Measurements from ENCODE around the gene PSME2.

PSME2 gene

DNA sequence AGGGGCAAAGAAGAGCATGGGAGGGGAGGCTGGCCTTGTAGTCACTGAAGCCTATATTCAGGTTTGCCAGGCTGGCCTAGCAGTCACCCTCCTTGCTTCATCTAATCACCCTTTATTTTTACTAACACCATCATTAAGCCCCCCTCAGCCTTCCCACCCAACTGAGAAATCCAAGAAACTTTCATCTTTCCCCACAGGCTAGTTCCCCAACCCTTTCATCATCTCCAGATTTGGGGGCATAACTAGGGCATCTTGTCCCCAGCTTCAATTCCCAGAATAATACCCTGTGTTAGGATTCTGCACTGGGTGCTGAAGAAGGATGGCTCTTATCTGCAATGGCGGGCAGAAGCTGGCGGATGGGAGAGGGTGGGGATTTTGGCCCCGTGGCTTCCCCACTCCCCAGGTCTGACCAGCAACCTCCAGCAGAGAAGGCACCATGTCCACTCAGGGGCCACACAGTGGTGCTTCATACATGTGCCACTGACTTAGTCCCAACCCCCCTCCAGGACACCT, 45.4 kb downstream of the PSME2 start:
- no peak for DNase-seq
- no peaks in the 10 kb centered on the region for H3K4me1 ChIP-seq (ENCODE audit: control insufficient read depth, insufficient read depth, low read length, poor library complexity, severe bottlenecking)
- no peak overlapping the region for H3K4me3 ChIP-seq (ENCODE audit: insufficient read depth, low read depth, low read length, poor library complexity, severe bottlenecking)
- no peak overlapping the region for H3K27ac ChIP-seq (ENCODE audit: insufficient read depth, low read length, poor library complexity, severe bottlenecking)
- no peaks in the 10 kb centered on the region for H3K9me3 ChIP-seq (ENCODE audit: control insufficient read depth, low read length)
- peaks cover 31% of the 10 kb centered on the region for H3K36me3 ChIP-seq (ENCODE audit: control insufficient read depth, insufficient read depth, low read length)
- no peaks in the 10 kb centered on the region for H3K27me3 ChIP-seq (replicated peaks; ENCODE audit: control insufficient read depth, insufficient read depth, low read length, poor library complexity, severe bottlenecking)

DNA sequence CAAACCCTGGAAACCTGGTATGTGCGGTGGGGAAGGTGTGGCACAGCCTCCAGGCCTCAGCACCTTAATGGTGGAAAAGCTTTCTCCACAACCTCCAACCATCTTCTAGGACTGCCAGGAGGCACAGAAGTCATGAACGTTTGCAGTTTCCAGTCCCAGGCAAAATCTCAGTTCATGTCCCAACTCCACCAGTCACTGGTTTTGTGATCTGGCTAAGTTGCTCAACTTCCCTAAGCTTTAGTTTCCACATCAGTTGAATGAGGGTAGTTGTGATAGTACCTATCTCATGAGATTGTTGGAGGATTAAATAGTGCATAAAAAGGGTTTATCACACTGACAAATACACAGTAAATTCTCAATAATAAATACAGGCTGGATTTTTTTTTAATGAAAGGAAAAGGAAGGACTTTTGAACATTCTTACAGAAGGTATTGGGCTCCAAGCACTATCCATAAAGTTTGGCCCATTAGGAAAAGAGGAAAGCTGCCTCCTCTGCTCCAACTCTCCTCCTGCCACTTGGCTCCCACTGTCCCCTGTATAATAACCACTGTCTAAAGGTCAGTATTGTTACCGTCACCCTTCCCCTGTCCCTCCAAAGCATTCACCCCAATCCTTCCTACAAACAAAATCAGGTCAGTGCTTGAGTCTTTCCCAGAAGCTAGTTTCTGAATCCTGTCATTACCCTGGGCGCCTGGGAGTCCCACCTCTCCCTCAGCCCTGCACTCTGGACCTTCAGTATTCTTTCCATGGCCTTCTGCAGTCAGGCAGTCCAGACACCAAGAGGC, 46.0 kb downstream of the PSME2 start:
- no peak overlapping the region for H3K27ac ChIP-seq (ENCODE audit: insufficient read depth, low read length, poor library complexity, severe bottlenecking)
- no peaks in the 10 kb centered on the region for H3K9me3 ChIP-seq (ENCODE audit: control insufficient read depth, low read length)
- H3K4me1 ChIP-seq (ENCODE audit: control insufficient read depth, insufficient read depth, low read length, poor library complexity, severe bottlenecking): no peaks in the 10 kb centered on the region
- DNase-seq: no peak
- peaks cover 31% of the 10 kb centered on the region for H3K36me3 ChIP-seq (ENCODE audit: control insufficient read depth, insufficient read depth, low read length)
- H3K4me3 ChIP-seq (ENCODE audit: insufficient read depth, low read depth, low read length, poor library complexity, severe bottlenecking): no peak overlapping the region
- H3K27me3 ChIP-seq (replicated peaks; ENCODE audit: control insufficient read depth, insufficient read depth, low read length, poor library complexity, severe bottlenecking): no peaks in the 10 kb centered on the region

GRCh38 chr14:24098927-24099813, 47.2 kb downstream of the PSME2 start:
- Histone ChIP-seq H3K4me1 (ENCODE audit: control insufficient read depth, insufficient read depth, low read length, poor library complexity, severe bottlenecking) (no peaks in the 10 kb centered on the region), H3K9me3 (ENCODE audit: control insufficient read depth, low read length) (no peaks in the 10 kb centered on the region), H3K27ac (ENCODE audit: insufficient read depth, low read length, poor library complexity, severe bottlenecking) (no peak overlapping the region), H3K27me3 (replicated peaks; ENCODE audit: control insufficient read depth, insufficient read depth, low read length, poor library complexity, severe bottlenecking) (no peaks in the 10 kb centered on the region), H3K4me3 (ENCODE audit: insufficient read depth, low read depth, low read length, poor library complexity, severe bottlenecking) (no peak overlapping the region), H3K36me3 (ENCODE audit: control insufficient read depth, insufficient read depth, low read length) (peaks cover 31% of the 10 kb centered on the region)
- DNase-seq: no peak

DNA sequence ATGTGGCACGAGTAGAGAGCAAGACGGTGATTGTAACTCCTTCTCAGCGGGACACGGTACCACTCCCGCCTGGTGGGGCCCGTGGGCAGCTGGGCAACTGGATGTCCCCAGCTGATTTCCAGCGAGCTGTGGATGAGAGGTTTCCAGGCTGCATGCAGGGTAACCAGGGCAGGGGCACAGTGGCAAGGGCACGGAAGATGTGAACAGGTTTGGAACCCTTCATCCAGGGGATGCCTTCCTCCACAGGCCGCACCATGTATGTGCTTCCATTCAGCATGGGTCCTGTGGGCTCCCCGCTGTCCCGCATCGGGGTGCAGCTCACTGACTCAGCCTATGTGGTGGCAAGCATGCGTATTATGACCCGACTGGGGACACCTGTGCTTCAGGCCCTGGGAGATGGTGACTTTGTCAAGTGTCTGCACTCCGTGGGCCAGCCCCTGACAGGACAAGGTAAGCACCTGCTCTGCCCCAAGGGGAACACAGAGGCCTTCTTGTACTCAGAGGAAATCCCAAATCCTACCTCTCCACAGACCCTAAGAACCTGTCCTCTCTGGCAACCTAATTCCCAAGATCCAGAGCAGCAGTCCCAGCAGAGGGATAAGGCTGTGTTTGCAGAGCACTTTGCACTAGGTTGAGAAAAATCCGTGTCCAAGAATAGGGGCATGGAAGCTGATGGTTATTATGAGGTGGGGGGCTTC, 48.0 kb downstream of the PSME2 start:
- Histone ChIP-seq H3K4me3 (ENCODE audit: insufficient read depth, low read depth, low read length, poor library complexity, severe bottlenecking) (no peak overlapping the region), H3K27ac (ENCODE audit: insufficient read depth, low read length, poor library complexity, severe bottlenecking) (no peak overlapping the region), H3K9me3 (ENCODE audit: control insufficient read depth, low read length) (no peaks in the 10 kb centered on the region), H3K27me3 (replicated peaks; ENCODE audit: control insufficient read depth, insufficient read depth, low read length, poor library complexity, severe bottlenecking) (no peaks in the 10 kb centered on the region), H3K36me3 (ENCODE audit: control insufficient read depth, insufficient read depth, low read length) (peaks cover 26% of the 10 kb centered on the region), H3K4me1 (ENCODE audit: control insufficient read depth, insufficient read depth, low read length, poor library complexity, severe bottlenecking) (no peaks in the 10 kb centered on the region)
- no peak for DNase-seq

- Histone ChIP-seq H3K9me3 (ENCODE audit: control insufficient read depth, low read length) (no peaks in the 10 kb centered on the region), H3K36me3 (ENCODE audit: control insufficient read depth, insufficient read depth, low read length) (peaks cover 18% of the 10 kb centered on the region), H3K4me1 (ENCODE audit: control insufficient read depth, insufficient read depth, low read length, poor library complexity, severe bottlenecking) (no peaks in the 10 kb centered on the region), H3K27me3 (replicated peaks; ENCODE audit: control insufficient read depth, insufficient read depth, low read length, poor library complexity, severe bottlenecking) (no peaks in the 10 kb centered on the region), H3K4me3 (ENCODE audit: insufficient read depth, low read depth, low read length, poor library complexity, severe bottlenecking) (no peak overlapping the region), H3K27ac (ENCODE audit: insufficient read depth, low read length, poor library complexity, severe bottlenecking) (no peak overlapping the region)
- no peak for DNase-seq
These were observed 49.7 kb downstream of the PSME2 start for GRCh38 chr14:24096545-24097181.

- H3K9me3 ChIP-seq (ENCODE audit: control insufficient read depth, low read length): no peaks in the 10 kb centered on the region
- peak in 1 of 3 donors; percentile 9 for DNase-seq
- H3K4me3 ChIP-seq (ENCODE audit: insufficient read depth, low read depth, low read length, poor library complexity, severe bottlenecking): peak overlapping the region; percentile 90
- H3K36me3 ChIP-seq (ENCODE audit: control insufficient read depth, insufficient read depth, low read length): peaks cover 18% of the 10 kb centered on the region
- H3K4me1 ChIP-seq (ENCODE audit: control insufficient read depth, insufficient read depth, low read length, poor library complexity, severe bottlenecking): no peaks in the 10 kb centered on the region
- H3K27ac ChIP-seq (ENCODE audit: insufficient read depth, low read length, poor library complexity, severe bottlenecking): peak overlapping the region; percentile 84
- H3K27me3 ChIP-seq (replicated peaks; ENCODE audit: control insufficient read depth, insufficient read depth, low read length, poor library complexity, severe bottlenecking): no peaks in the 10 kb centered on the region
These were observed 50.9 kb downstream of the PSME2 start for GRCh38 chr14:24095271-24096068.

GRCh38 chr14:24094841-24095270, 51.6 kb downstream of the PSME2 start:
- Histone ChIP-seq H3K27ac (ENCODE audit: insufficient read depth, low read length, poor library complexity, severe bottlenecking) (peak overlapping the region; percentile 84), H3K9me3 (ENCODE audit: control insufficient read depth, low read length) (no peaks in the 10 kb centered on the region), H3K36me3 (ENCODE audit: control insufficient read depth, insufficient read depth, low read length) (peaks cover 14% of the 10 kb centered on the region), H3K4me3 (ENCODE audit: insufficient read depth, low read depth, low read length, poor library complexity, severe bottlenecking) (peak overlapping the region; percentile 90), H3K27me3 (replicated peaks; ENCODE audit: control insufficient read depth, insufficient read depth, low read length, poor library complexity, severe bottlenecking) (no peaks in the 10 kb centered on the region), H3K4me1 (ENCODE audit: control insufficient read depth, insufficient read depth, low read length, poor library complexity, severe bottlenecking) (no peaks in the 10 kb centered on the region)
- no peak for DNase-seq

DNA sequence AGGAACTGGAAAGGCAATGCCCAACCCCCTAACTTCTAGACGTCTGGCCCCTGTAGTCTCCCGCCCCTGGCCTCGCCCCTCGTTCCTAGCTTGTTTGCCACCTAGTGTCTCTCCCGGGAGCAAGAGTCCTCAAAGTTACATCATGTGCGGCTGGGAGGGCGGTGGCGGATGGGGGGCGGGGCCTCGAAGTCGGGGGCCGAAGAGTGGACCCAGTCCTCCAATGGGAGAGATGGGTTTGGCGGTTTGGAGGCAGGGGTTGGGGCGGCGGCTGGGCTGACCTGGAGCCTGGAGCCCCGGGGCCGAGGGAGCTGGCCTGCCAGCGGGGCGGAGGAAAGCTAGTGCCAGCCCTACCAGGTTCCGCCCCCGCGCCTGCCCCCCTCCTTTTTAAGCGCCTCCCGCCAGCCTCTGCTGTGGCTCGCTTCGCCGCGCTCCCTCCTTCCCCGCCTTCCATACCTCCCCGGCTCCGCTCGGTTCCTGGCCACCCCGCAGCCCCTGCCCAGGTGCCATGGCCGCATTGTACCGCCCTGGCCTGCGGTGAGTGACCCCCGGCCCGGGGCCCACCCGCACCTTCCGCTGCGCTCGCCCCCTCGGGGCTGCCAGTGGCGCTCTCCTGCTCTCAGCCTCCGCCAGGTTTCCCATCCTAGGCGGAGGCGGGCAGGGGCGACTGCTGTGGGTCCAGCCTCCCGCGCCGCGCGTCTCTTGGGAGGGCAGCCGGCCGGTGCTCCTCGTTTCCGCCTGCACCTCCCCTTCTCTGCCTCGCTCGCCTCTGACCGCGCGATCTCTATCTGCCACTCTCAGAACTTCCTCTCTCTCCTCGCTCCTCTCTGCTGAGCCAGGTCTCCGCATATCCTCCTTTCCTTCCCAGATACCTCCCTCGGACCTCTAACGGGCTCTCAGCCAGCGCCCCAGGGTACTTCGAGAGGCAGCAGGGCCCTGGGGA, 52.2 kb downstream of the PSME2 start, which contains the start of gene PCK2:
TSS of gene PCK2 (plus strand) at position 411 of the 940 bp plus-strand sequence. CDS start at position 506, 95 bp downstream.
- peak; percentile 61 to 70 (median 62) for DNase-seq

More for the DNA sequence above, 52.2 kb downstream of the PSME2 start, which contains the start of gene PCK2:
- Histone ChIP-seq H3K9me3 (ENCODE audit: control insufficient read depth, low read length) (no peaks in the 10 kb centered on the region), H3K4me1 (ENCODE audit: control insufficient read depth, insufficient read depth, low read length, poor library complexity, severe bottlenecking) (no peaks in the 10 kb centered on the region), H3K4me3 (ENCODE audit: insufficient read depth, low read depth, low read length, poor library complexity, severe bottlenecking) (peak within 1 kb of the TSS; percentile 90), H3K27ac (ENCODE audit: insufficient read depth, low read length, poor library complexity, severe bottlenecking) (peak within 1 kb of the TSS; percentile 84), H3K27me3 (replicated peaks; ENCODE audit: control insufficient read depth, insufficient read depth, low read length, poor library complexity, severe bottlenecking) (no peaks in the 10 kb centered on the region), H3K36me3 (ENCODE audit: control insufficient read depth, insufficient read depth, low read length) (peaks cover 7% of the 10 kb centered on the region)
